Activated T-cell treated with anti-CD3 and anti-CD28 coated beads for 1 hour (primary cell): Measurements from ENCODE around the gene SLC43A3.
"Not testable (repeated sequence)": the region's sequence is repeated elsewhere in the genome, so short reads cannot be mapped to it uniquely, and the experiment has no call there.

Experiments
- DNase-seq: peaks from one replicate; pipeline ENCODE4 v3.0.0-alpha.2; 2020; ENCODE audit warnings: low read depth

SLC43A3 gene

GRCh38 chr11:57378186-57378585, 48.7 kb downstream of the SLC43A3 start:
- DNase-seq: no peak

GRCh38 chr11:57377107-57377506, 49.8 kb downstream of the SLC43A3 start:
- no peak for DNase-seq

- DNase-seq: no peak
Observed at GRCh38 chr11:57376095-57377090, 50.5 kb downstream of the SLC43A3 start.

- DNase-seq: no peak
Observed at GRCh38 chr11:57375490-57375889, 51.4 kb downstream of the SLC43A3 start.

GRCh38 chr11:57374966-57375365, 52.0 kb downstream of the SLC43A3 start:
- DNase-seq: no peak

GRCh38 chr11:57373146-57373545, 53.8 kb downstream of the SLC43A3 start:
- no peak for DNase-seq

GRCh38 chr11:57370941-57371340, 56.0 kb downstream of the SLC43A3 start:
- no peak for DNase-seq

GRCh38 chr11:57370251-57370650, 56.7 kb downstream of the SLC43A3 start:
- DNase-seq: no peak

- no peak for DNase-seq
Observed at GRCh38 chr11:57368845-57369232, 58.1 kb downstream of the SLC43A3 start.

- no peak for DNase-seq
Observed at GRCh38 chr11:57368106-57368844, 58.6 kb downstream of the SLC43A3 start.

GRCh38 chr11:57364851-57365660, 61.9 kb downstream of the SLC43A3 start:
- DNase-seq: no peak

GRCh38 chr11:57363131-57364080, 63.5 kb downstream of the SLC43A3 start:
- no peak for DNase-seq

GRCh38 chr11:57361926-57362325, 65.0 kb downstream of the SLC43A3 start:
- DNase-seq: no peak

GRCh38 chr11:57361420-57361819, 65.5 kb downstream of the SLC43A3 start:
- DNase-seq: not testable (repeated sequence)

GRCh38 chr11:57360991-57361390, 65.9 kb downstream of the SLC43A3 start:
- no peak for DNase-seq

- DNase-seq: no peak
Observed at GRCh38 chr11:57359896-57360690, 66.8 kb downstream of the SLC43A3 start.

GRCh38 chr11:57359396-57359795, 67.5 kb downstream of the SLC43A3 start:
- no peak for DNase-seq

- DNase-seq: no peak
Observed at GRCh38 chr11:57358991-57359390, 67.9 kb downstream of the SLC43A3 start.

- no peak for DNase-seq
Observed at GRCh38 chr11:57358543-57358961, 68.4 kb downstream of the SLC43A3 start.

- DNase-seq: no peak
Observed at GRCh38 chr11:57357856-57358255, 69.1 kb downstream of the SLC43A3 start.
